Neuron (in vitro differentiated cells): Measurements from ENCODE around the gene CENPA.
"Not testable (repeated sequence)": the region's sequence is repeated elsewhere in the genome, so short reads cannot be mapped to it uniquely, and the experiment has no call there.

Experiments
- H2AFZ ChIP-seq: one replicate; pipeline ENCODE4 v1.6.1; 2013; ENCODE audit warnings: low read depth, mild to moderate bottlenecking, inconsistent platforms, low read length, moderate library complexity
- H3K27me3 ChIP-seq: one replicate; pipeline ENCODE4 v1.6.1; 2013; ENCODE audit warnings: low read length; ENCODE audit not compliant: insufficient read depth
- H3K36me3 ChIP-seq: one replicate; pipeline ENCODE4 v1.6.1; 2013; ENCODE audit warnings: low read length; ENCODE audit not compliant: insufficient read depth
- H3K4me1 ChIP-seq: one replicate; pipeline ENCODE4 v1.6.1; 2013; ENCODE audit warnings: low read length; ENCODE audit not compliant: insufficient read depth
- H3K4me3 ChIP-seq: 2 replicates; pipeline ENCODE4 v1.5.1; 2013; ENCODE audit warnings: mild to moderate bottlenecking, low read length, moderate library complexity
- H3K9me3 ChIP-seq: one replicate; pipeline ENCODE4 v1.6.1; 2013; ENCODE audit warnings: low read length

CENPA gene

DNA sequence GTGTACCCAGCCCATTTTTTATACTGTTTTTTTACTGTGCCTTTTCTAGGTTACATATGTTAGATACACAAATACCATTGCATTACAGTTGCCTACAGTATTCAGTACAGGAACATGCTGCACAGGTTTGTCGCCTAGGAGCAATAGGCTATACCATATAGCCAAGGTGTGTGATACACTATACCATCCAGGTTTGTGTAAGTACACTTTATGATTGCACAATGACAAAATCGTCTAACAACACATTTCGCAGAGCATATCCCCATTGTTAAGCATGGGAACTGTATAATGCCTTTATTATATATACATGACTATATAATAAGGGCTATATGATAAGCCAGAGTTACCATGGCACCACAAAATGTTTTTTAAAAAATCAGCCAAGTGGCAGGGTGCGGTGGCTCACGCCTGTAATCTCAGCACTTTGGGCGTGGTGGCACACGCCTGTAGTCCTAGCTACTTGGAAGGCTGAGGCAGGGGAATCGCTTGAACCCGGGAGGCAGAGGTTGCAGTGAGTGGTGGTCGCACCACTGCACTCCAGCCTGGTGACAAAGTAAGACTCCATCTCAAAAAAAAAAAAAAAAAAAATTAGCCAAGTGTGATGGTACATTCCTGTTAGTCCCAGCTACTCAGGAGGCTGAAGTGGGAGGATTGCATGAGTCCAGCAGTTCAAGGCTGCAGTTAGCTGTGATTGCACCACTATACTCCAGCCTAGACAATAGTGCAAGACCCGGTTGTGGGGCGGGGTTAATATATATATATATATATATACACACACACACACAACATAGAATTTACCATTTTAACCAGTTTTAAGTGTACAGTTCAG, 2.8 kb upstream of the CENPA start:
- Histone ChIP-seq H2AFZ (no peak overlapping the region), H3K36me3 (peaks cover 34% of the 10 kb centered on the region), H3K4me1 (peaks cover 25% of the 10 kb centered on the region), H3K27me3 (no peaks in the 10 kb centered on the region), H3K4me3 (no peak overlapping the region), H3K9me3 (no peaks in the 10 kb centered on the region)

DNA sequence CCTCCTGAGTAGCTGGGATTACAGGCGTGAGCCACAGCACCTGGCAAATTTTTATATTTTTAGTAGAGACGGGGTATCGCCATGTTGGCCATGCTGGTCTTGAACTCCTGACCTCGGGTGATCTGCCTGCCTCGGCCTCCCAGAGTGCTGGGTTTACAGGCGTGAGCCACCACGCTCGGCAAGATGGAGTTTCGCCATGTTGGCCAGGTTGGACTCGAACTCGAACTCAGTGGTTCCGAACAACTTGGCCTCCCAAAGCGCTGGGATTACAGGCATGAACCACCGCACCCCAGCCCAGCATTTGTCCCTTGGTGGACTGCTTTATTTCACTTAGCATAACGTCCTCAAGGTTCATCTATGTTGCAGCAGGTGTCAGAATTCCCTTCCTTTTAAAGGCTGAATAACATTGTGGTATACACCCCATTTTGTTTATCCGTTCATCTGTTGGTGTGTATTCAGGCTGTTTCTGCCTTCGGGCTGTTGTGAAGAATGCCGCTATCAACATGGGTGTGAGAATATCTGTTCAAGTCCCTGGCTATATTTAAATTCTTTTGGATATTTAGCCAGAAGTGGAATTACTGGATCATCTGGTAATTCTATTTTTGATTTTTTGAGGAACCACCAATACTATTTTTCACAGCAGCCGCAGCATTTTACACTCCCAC, 1.2 kb upstream of the CENPA start:
- no peaks in the 10 kb centered on the region for H3K27me3 ChIP-seq
- H3K4me3 ChIP-seq, result peak overlapping the region; percentile 87
- peaks cover 6% of the 10 kb centered on the region for H3K9me3 ChIP-seq
- peaks cover 27% of the 10 kb centered on the region for H3K4me1 ChIP-seq
- no peak overlapping the region for H2AFZ ChIP-seq
- peaks cover 38% of the 10 kb centered on the region for H3K36me3 ChIP-seq

DNA sequence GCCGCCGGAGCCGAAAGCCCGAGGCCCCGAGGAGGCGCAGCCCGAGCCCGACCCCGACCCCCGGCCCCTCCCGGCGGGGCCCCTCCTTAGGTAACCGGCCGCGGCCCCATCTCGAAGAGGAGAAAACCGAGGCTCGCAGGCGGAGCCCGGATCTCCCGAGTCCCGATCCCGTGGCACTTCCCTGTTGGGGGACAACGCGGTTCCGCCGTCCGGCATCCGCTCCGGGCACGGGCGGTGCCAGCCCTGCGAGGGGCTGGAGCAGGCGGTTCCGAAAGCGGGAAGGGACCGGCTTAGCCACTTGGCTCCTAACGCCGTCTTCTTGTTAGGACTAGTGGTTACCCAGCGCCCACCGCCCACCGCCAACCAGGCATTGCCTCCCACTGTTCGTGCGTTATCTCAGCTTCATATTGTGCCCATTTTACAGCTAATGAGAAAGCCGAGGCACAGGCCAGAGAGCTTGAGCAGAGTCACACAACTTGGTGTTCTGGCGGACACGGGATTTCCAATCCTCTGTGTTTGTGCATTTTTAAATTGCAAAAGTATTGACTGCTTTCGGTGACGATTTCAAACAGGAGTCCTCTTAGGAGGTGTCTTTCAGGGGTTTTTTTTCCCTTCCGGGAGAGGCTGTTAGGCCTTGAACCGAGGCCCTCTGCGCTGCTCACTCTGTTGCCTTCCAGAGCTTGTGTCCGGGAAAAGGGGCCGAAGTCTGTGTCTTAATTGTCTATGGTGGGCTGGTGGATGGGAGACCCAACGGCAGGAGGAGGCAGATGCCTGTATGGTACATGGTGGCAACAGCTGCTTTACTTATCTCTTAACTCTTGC, 562 bp downstream of the CENPA start:
- peaks cover 13% of the 10 kb centered on the region for H3K9me3 ChIP-seq
- H3K4me3 ChIP-seq, result peak overlapping the region; percentile 87
- peaks cover 27% of the 10 kb centered on the region for H3K4me1 ChIP-seq
- H3K36me3 ChIP-seq, result peaks cover 32% of the 10 kb centered on the region
- no peaks in the 10 kb centered on the region for H3K27me3 ChIP-seq
- H2AFZ ChIP-seq, result peak overlapping the region; percentile 71

DNA sequence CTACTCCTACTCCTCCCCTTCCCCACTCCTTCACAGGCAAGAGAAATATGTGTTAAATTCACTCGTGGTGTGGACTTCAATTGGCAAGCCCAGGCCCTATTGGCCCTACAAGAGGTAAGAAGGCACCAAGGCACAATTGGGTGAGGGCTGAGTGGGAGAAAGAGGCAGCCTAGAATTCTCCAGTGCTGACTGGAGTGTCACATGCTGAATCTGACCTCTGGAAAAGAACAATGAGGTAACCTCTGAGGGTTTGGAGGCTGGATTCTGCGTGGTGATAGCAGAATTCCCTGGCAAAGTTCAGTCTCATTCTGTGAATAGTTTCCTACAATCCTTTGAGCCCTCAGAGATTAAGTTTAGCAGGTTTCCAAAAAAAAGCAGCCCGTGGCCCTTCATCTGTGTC, 6.9 kb downstream of the CENPA start:
- H3K36me3 ChIP-seq, result peaks cover 78% of the 10 kb centered on the region
- H3K4me3 ChIP-seq, result no peak overlapping the region
- H3K4me1 ChIP-seq, result peaks cover 6% of the 10 kb centered on the region
- H3K27me3 ChIP-seq, result no peaks in the 10 kb centered on the region
- H2AFZ ChIP-seq, result no peak overlapping the region
- peaks cover 18% of the 10 kb centered on the region for H3K9me3 ChIP-seq

DNA sequence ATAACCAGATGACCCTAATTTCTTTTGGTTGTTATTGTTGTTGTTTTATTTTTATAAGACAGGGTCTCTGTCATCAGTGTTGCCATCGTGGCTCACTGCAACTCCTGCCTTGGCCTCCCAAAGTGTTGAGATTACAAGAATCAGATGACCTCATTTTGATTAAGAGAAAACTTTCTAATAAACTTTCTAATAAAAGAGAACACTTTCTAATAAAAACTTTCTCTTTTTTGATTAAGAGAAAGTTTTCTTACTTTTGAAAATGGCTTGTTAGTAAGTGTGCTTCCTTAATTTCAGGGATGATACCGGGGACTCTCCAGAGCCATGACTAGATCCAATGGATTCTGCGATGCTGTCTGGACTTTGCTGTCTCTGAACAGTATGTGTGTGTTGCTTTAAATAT, 7.7 kb downstream of the CENPA start:
- peaks cover 18% of the 10 kb centered on the region for H3K9me3 ChIP-seq
- peaks cover 74% of the 10 kb centered on the region for H3K36me3 ChIP-seq
- no peak overlapping the region for H3K4me3 ChIP-seq
- no peak overlapping the region for H2AFZ ChIP-seq
- no peaks in the 10 kb centered on the region for H3K27me3 ChIP-seq
- no peaks in the 10 kb centered on the region for H3K4me1 ChIP-seq

DNA sequence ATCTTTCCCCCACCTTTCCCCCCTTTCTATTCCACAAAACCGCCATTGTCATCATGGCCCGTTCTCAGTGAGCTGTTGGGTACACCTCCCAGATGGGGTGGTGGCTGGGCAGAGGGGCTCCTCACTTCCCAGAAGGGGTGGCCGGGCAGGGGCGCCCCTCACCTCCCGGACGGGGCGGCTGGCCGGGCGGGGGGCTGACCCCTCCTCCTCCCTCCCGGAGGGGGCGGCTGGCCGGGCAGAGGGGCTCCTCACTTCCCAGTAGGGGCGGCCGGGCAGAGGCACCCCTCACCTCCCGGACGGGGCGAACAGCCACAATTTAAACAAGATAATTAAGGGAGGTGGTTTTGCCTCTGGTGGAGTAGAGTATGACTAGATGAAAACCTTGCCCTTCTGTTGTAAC, 9.3 kb downstream of the CENPA start:
- H3K27me3 ChIP-seq, H3K4me1 ChIP-seq, H2AFZ ChIP-seq, H3K4me3 ChIP-seq: not testable (repeated sequence)
- H3K9me3 ChIP-seq, result peaks cover 12% of the 10 kb centered on the region
- peaks cover 64% of the 10 kb centered on the region for H3K36me3 ChIP-seq

DNA sequence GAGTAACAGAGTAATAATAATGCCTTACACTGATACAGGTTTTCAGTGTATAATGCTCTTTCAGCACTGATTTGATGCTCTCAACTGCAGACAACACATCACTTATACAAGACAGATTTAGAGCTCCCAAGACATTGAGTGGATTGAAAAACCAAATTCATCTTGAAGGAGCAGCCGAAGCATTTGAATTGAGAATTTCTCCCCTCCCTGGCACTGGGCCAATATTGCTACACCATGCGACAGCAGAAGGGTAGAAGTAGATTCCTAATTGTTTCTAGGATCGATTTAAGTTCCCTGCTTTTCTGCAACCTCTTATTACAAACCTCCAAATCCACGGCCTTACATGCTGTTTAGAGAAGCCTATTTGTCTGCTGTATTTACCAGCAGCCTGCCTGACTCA, 15.5 kb downstream of the CENPA start:
- H3K4me1 ChIP-seq, result no peaks in the 10 kb centered on the region
- no peak overlapping the region for H3K4me3 ChIP-seq
- no peaks in the 10 kb centered on the region for H3K27me3 ChIP-seq
- H3K9me3 ChIP-seq, result no peaks in the 10 kb centered on the region
- H3K36me3 ChIP-seq, result peaks cover 25% of the 10 kb centered on the region
- no peak overlapping the region for H2AFZ ChIP-seq

DNA sequence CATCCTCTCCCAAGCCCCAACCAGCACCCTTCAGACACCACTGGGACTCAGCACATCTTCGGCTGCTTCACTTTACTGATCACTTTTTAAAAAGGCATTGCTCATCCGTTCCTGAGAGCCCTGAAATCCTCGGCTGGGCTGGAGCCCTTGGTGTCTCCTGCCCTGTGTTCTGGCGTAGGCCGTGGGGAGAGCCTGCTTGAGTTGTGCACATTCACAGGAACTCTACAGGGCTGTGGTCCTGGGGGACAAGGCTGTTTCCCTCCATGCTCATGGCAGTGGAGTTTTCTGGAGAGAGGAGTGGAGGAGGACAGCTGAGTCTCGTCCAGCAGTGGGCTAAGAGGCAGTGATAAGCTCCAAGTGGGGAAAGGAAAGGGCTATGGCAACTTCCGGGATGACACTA, 15.9 kb downstream of the CENPA start:
- Histone ChIP-seq H3K27me3 (no peaks in the 10 kb centered on the region), H3K4me3 (no peak overlapping the region), H3K36me3 (peaks cover 20% of the 10 kb centered on the region), H3K9me3 (no peaks in the 10 kb centered on the region), H3K4me1 (no peaks in the 10 kb centered on the region), H2AFZ (no peak overlapping the region)

DNA sequence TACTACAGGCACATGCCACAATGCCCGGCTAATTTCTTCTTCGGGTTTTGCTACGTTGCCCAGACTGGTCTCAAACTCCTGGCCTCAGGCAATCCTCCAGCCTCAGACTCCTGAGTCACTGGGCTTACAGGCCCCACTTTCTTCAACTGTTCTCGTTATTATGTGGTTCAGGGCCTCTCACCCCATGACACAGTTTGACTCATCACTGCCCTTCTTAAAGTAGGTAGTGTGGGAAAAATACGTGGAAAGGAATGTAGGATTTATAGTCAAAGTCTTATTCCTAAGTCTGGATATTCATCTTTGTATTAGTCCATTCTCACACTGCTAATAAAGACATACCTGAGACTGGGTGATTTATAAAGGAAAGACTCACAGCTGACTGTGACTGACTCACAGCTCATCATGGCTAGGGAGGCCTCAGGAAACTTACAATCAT, 19.4 kb downstream of the CENPA start:
- H3K27me3 ChIP-seq, result no peaks in the 10 kb centered on the region
- H3K4me1 ChIP-seq, result peaks cover 14% of the 10 kb centered on the region
- H3K4me3 ChIP-seq, result no peak overlapping the region
- H3K9me3 ChIP-seq, result no peaks in the 10 kb centered on the region
- H2AFZ ChIP-seq, result no peak overlapping the region
- H3K36me3 ChIP-seq, result peaks cover 5% of the 10 kb centered on the region

DNA sequence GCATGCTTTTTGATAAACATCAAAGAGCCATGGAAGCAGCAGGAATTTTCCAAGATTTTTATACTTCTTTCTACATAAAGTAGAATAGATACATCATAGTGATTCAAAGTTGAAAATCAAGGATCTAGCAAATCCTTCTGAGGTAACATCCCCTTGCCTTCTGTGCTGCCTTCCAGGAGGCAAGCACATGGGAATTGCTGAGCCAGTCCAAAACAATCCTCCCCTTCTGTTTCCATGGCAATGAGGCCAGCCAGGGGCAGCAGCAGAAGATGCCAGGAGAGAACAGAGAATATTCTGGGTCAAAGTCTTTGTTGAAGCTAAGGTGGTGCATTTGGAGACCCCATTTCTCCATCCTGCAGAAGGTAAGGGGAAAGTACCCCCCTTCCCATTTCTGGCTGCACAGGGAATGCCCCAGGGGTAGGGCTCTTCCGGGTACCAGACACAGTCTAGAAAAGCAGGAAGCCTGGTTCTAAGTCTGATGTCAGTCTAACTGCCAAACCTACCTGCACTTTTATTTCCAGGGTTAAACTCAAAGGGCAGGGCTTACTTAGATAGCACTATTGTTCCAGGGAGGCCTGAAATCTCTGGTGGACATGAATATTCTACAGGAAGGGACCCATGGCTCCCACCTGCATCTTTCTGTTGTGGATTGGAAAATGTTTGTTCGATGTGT, 22.1 kb downstream of the CENPA start:
- Histone ChIP-seq H3K9me3 (no peaks in the 10 kb centered on the region), H3K4me1 (peaks cover 14% of the 10 kb centered on the region), H3K4me3 (no peak overlapping the region), H3K27me3 (no peaks in the 10 kb centered on the region), H3K36me3 (no peaks in the 10 kb centered on the region), H2AFZ (no peak overlapping the region)

DNA sequence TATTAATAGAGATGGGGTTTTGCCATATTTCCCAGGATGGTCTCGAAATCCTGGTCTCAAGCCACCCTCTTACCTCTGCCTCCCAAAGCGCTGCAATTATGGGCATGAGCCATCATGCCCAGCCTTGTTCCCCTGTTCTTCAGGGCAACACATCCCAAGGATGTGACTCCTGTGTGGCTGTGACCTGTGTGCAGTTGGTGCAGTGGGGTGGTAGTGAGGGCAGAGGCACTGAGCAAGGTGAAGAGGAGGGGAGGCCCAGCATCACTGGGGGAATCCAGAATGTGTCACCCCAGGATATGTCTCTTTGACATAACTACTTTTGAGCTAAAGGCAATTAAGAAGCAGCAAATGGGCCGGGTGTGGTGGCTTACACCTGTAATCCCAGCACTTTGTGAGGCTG, 23.4 kb downstream of the CENPA start:
- H2AFZ ChIP-seq, result no peak overlapping the region
- H3K27me3 ChIP-seq, result no peaks in the 10 kb centered on the region
- H3K9me3 ChIP-seq, result no peaks in the 10 kb centered on the region
- peaks cover 14% of the 10 kb centered on the region for H3K4me1 ChIP-seq
- H3K4me3 ChIP-seq, result no peak overlapping the region
- H3K36me3 ChIP-seq, result no peaks in the 10 kb centered on the region

DNA sequence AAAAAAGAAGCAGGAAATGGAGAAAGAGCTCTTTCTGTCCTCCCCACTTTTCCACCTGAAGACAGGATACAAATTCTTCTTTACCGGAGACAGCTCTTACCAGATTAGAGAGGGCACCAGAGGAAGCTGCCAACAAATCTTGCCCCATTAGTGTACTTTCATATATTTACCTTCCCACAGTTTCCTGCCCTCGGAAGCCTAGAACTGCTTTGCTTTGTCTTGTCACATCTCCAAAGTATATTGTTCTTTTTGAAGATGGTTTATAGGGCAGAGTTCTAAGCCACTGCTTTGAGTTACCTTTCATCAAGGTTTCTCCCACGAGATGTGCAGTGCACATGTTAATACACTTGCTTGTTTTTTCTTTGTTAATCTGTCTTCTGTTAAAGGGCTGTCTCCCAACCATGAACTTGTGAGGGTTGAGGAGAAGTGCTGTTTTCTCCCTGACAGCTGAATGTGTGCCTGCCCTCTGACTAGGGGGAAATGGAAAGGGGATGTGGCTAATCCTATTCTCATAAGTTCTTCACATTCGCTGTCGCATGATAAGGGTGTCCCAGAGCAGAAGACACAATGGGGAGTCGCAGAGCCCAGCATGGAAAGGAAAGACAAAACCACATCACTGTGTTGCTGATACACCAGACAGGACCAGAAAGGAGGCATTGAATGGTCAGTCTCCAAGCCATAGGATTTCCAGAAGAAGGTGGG, 24.2 kb downstream of the CENPA start:
- Histone ChIP-seq H3K27me3 (no peaks in the 10 kb centered on the region), H3K4me1 (peaks cover 14% of the 10 kb centered on the region), H3K4me3 (no peak overlapping the region), H2AFZ (no peak overlapping the region), H3K36me3 (no peaks in the 10 kb centered on the region), H3K9me3 (peaks cover under 1% of the 10 kb centered on the region)
